ENCODE measurements around the gene PRLH. TPM values are rescaled to one million over a fixed set of nuclear protein-coding genes. Genes with fewer than 3 reads are reported as not detected.

PRLH gene
- total and polyA plus RNA-seq, 2 donors (not counting 3 experiments of a cell fraction or from before 2014, with no cell fraction given), result not detected

DNA sequence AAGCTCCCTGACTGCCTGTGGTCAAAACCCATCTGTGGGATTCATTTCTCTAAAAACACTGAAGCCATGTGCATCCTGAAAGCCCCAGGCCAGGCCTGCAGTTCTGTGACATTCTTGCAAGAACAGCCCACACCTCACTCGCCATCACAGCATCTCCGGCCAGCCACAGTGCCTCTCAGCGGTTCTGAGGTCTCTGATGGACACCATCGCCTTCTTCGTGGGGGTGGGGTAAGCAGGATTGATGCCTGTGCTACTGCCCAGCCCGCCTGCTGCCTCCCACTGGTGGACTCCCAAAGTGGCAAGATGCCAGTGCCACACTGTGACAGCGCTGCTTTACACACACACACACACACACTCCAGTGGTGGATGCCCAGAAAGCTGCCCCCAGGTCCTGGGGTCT is 5.2 kb upstream of the PRLH start:
- Histone ChIP-seq H3K4me2 (ENCODE audit: insufficient read depth, low read length) (no peak overlapping the region), H3K4me1 (ENCODE audit: control insufficient read depth, extremely low read depth, insufficient read depth, low read length) (no peaks in the 10 kb centered on the region), H3K27ac (ENCODE audit: insufficient read depth, low read depth, low read length) (no peak overlapping the region), H3K9ac (replicated peaks; ENCODE audit: extremely low read depth, insufficient read depth, low read length) (no peak overlapping the region), H3K4me3 (replicated peaks in 1 of 3; ENCODE audit: insufficient read depth in 1 of 3, low read depth in 1 of 3, low read length in 3 of 3) (no peak overlapping the region), H3K79me2 (ENCODE audit: control insufficient read depth, insufficient read depth, low read length) (no peaks in the 10 kb centered on the region), H4K20me1 (replicated peaks; ENCODE audit: control insufficient read depth, extremely low read depth, insufficient read depth, low read length) (no peaks in the 10 kb centered on the region), H3K9me3 (replicated peaks; ENCODE audit: control insufficient read depth, insufficient read depth, low read length) (no peaks in the 10 kb centered on the region), H3K36me3 (ENCODE audit: control insufficient read depth in 2 of 2, extremely low read depth in 1 of 2, insufficient read depth in 2 of 2, low read length in 2 of 2) (no peaks in the 10 kb centered on the region), H2AFZ (ENCODE audit: low read depth, low read length) (no peak overlapping the region), H3K27me3 (ENCODE audit: control insufficient read depth in 2 of 2, insufficient read depth in 2 of 2, low read length in 2 of 2) (peaks cover 4 to 5% of the 10 kb centered on the region in 2 experiments), H3K9me1 (replicated peaks; ENCODE audit: control insufficient read depth, extremely low read depth, insufficient read depth, low read length) (no peaks in the 10 kb centered on the region)
- no TSS peak for BruUV-seq (replicated peaks)
- CTCF ChIA-PET, result interaction anchor here (1.0 to 3.7 kb wide), 3 partner anchors 11 to 90 kb away, joined by 3 to 24 read pairs (median 3); no protein-coding TSS in a partner anchor
- no peak for FAIRE-seq
- POLR2A ChIA-PET, result no interaction called here
- dilution Hi-C loops (cut with MboI; ENCODE audit: extremely low pct_ligation_motif_present, low sequenced_read_pairs) (no loop called here), intact Hi-C loops (cut with micrococcal nuclease) (no loop called here)
- DNase-seq (ENCODE audit: low read depth, low spot score), result no peak
- no peak for TF ChIP-seq FOS (IDR thresholded peaks at IDR 0.05; ENCODE audit: borderline replicate concordance, insufficient read depth, low read length)

DNA sequence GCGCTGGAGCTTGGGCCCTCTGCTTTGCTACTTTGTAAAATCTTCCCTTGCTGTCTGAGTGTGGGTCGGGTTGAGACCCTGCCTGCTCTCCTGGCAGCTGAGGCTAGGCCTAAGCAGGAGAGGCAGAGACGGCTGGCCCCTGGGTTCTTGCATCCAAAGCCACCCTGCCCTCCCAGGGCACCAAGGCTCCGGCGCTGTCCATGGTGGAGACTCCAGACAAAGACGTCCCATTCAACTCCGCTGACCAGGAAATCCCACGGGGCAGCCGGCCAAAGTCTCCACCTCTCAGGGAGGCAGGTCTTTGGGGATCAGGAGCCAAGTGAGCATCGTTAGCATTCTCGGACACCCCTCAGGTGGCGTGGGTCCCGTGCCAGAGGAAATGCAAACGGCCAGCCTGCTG is 2.6 kb upstream of the PRLH start:
- intact Hi-C loops (cut with micrococcal nuclease) (no loop called here), dilution Hi-C loops (cut with MboI; ENCODE audit: extremely low pct_ligation_motif_present, low sequenced_read_pairs) (no loop called here)
- POLR2A ChIA-PET, result no interaction called here
- H3K36me3 ChIP-seq (ENCODE audit: control insufficient read depth in 2 of 2, extremely low read depth in 1 of 2, insufficient read depth in 2 of 2, low read length in 2 of 2), result no peaks in the 10 kb centered on the region
- no peaks in the 10 kb centered on the region for H4K20me1 ChIP-seq (replicated peaks; ENCODE audit: control insufficient read depth, extremely low read depth, insufficient read depth, low read length)
- no peaks in the 10 kb centered on the region for H3K79me2 ChIP-seq (ENCODE audit: control insufficient read depth, insufficient read depth, low read length)
- H3K9me1 ChIP-seq (replicated peaks; ENCODE audit: control insufficient read depth, extremely low read depth, insufficient read depth, low read length), result no peaks in the 10 kb centered on the region
- no peaks in the 10 kb centered on the region for H3K4me1 ChIP-seq (ENCODE audit: control insufficient read depth, extremely low read depth, insufficient read depth, low read length)
- H3K9me3 ChIP-seq (replicated peaks; ENCODE audit: control insufficient read depth, insufficient read depth, low read length), result no peaks in the 10 kb centered on the region
- CTCF ChIA-PET, result interaction anchor here (2.5 to 3.7 kb wide), 2 partner anchors 8 to 398 kb away, joined by 7 to 24 read pairs; no protein-coding TSS in a partner anchor
- FAIRE-seq (no peak), DNase-seq (ENCODE audit: low read depth, low spot score) (peak; percentile 14)
- H3K27me3 ChIP-seq (ENCODE audit: control insufficient read depth in 2 of 2, insufficient read depth in 2 of 2, low read length in 2 of 2), result no peaks in the 10 kb centered on the region
- H3K4me3 ChIP-seq (replicated peaks in 1 of 3; ENCODE audit: insufficient read depth in 1 of 3, low read depth in 1 of 3, low read length in 3 of 3), result no peak overlapping the region
- H3K4me2 ChIP-seq (ENCODE audit: insufficient read depth, low read length), result no peak overlapping the region
- BruUV-seq (replicated peaks), result no TSS peak
- no peak overlapping the region for H3K27ac ChIP-seq (ENCODE audit: insufficient read depth, low read depth, low read length)
- H2AFZ ChIP-seq (ENCODE audit: low read depth, low read length), result no peak overlapping the region
- H3K9ac ChIP-seq (replicated peaks; ENCODE audit: extremely low read depth, insufficient read depth, low read length), result no peak overlapping the region
- TF ChIP-seq MYC (IDR thresholded peaks at IDR 0.05; ENCODE audit: low read depth, low read length), result no peak
- no peak for TF ChIP-seq GATA2 (IDR thresholded peaks at IDR 0.05; ENCODE audit: insufficient read depth, insufficient read length, low read depth, low read length)
- TF ChIP-seq POLR2A (IDR thresholded peaks at IDR 0.05; ENCODE audit: low read depth, low read length), result no peak
- no peak for TF ChIP-seq POLR2AphosphoS5 (IDR thresholded peaks at IDR 0.05; ENCODE audit: insufficient read depth, low read depth, low read length)
- TF ChIP-seq, protein P1, sequence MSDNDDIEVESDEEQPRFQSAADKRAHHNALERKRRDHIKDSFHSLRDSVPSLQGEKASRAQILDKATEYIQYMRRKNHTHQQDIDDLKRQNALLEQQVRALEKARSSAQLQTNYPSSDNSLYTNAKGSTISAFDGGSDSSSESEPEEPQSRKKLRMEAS (IDR thresholded peaks at IDR 0.05; ENCODE audit: insufficient read depth, insufficient read length), result no peak

All from endothelial cell of umbilical vein (primary cell).